Skin of body (tissue), 2 donors: Measurements from ENCODE around the gene FRZB. TPM values are rescaled to one million over a fixed set of nuclear protein-coding genes. Genes with fewer than 3 reads are reported as not detected.

ENCODE experiments used
- DNase-seq: peaks from one replicate; lab custom pipeline; 2025; lab: John Stamatoyannopoulos, UW
- total RNA-seq: library from RNA; depleted of rRNA; stranded (reverse); fragments of >200 nt; gene quantifications from one replicate; pipeline ENCODE4 v1.2.3, GENCODE V29; 2014

The FRZB gene
- total RNA-seq, 1 donor from 2014 or later = 8.1 TPM

- DNase-seq = no peak
Measured at GRCh38 chr2:182845794-182846417, 20.5 kb downstream of the FRZB start.

GRCh38 chr2:182836451-182836850 lies 30.0 kb downstream of the FRZB start:
- DNase-seq = no peak

- no peak for DNase-seq
Measured at GRCh38 chr2:182834293-182834692, 32.1 kb downstream of the FRZB start.

- DNase-seq = no peak
Measured at GRCh38 chr2:182833084-182833854, 33.2 kb downstream of the FRZB start.

GRCh38 chr2:182831921-182832320 lies 34.5 kb downstream of the FRZB start:
- no peak for DNase-seq

- no peak for DNase-seq
Measured at GRCh38 chr2:182831101-182831500, 35.3 kb downstream of the FRZB start.

GRCh38 chr2:182827182-182827879 lies 39.1 kb downstream of the FRZB start:
- no peak for DNase-seq

- DNase-seq = no peak
Measured at GRCh38 chr2:182826496-182826895, 39.9 kb downstream of the FRZB start.

GRCh38 chr2:182826064-182826463 lies 40.4 kb downstream of the FRZB start:
- DNase-seq = no peak

GRCh38 chr2:182824767-182825158 lies 41.7 kb downstream of the FRZB start:
- DNase-seq = no peak

- no peak for DNase-seq
Measured at GRCh38 chr2:182824056-182824766, 42.2 kb downstream of the FRZB start.

GRCh38 chr2:182822733-182823132 lies 43.7 kb downstream of the FRZB start:
- no peak for DNase-seq

GRCh38 chr2:182821182-182821581 lies 45.3 kb downstream of the FRZB start:
- no peak for DNase-seq

GRCh38 chr2:182819412-182819811 lies 47.0 kb downstream of the FRZB start:
- DNase-seq = no peak

GRCh38 chr2:182818925-182819324 lies 47.5 kb downstream of the FRZB start:
- peak; percentile 9 for DNase-seq

GRCh38 chr2:182818501-182818900 lies 47.9 kb downstream of the FRZB start:
- DNase-seq = no peak

- DNase-seq = no peak
Measured at GRCh38 chr2:182817558-182817957, 48.9 kb downstream of the FRZB start.

- no peak for DNase-seq
Measured at GRCh38 chr2:182816866-182817265, 49.6 kb downstream of the FRZB start.

- no peak for DNase-seq
Measured at GRCh38 chr2:182814804-182815203, 51.6 kb downstream of the FRZB start.

GRCh38 chr2:182814380-182814779 lies 52.1 kb downstream of the FRZB start:
- DNase-seq = no peak

- no peak for DNase-seq
Measured at GRCh38 chr2:182810087-182810486, 56.4 kb downstream of the FRZB start.

GRCh38 chr2:182807319-182807718 lies 59.1 kb downstream of the FRZB start:
- DNase-seq = no peak
